Nephron progenitor cell (in vitro differentiated cells): Measurements from ENCODE around the gene GOLGA8Q.
A peak's percentile ranks its signal among the peaks of the same experiment; 100 is the strongest.
"Not testable (repeated sequence)": the region's sequence is repeated elsewhere in the genome, so short reads cannot be mapped to it uniquely, and the experiment has no call there.

Experiments used
- DNase-seq: peaks from one replicate; pipeline ENCODE4 v3.0.0; 2021
- H3K27ac Mint-ChIP-seq: 2 replicates; pipeline ENCODE4 v1.8.0; 2021; ENCODE audit warnings: mild to moderate bottlenecking, moderate library complexity, mixed read lengths
- H3K27me3 Mint-ChIP-seq: 2 replicates; pipeline ENCODE4 v1.8.0; 2021; ENCODE audit warnings: mild to moderate bottlenecking, low read depth, mixed read lengths; ENCODE audit not compliant: poor library complexity
- H3K36me3 Mint-ChIP-seq: 2 replicates; pipeline ENCODE4 v1.8.0; 2021; ENCODE audit warnings: low read depth, mixed read lengths
- H3K4me1 Mint-ChIP-seq: 2 replicates; pipeline ENCODE4 v1.8.0; 2021; ENCODE audit warnings: mixed read lengths
- H3K4me3 Mint-ChIP-seq: 2 replicates; pipeline ENCODE4 v1.8.0; 2021; ENCODE audit warnings: mild to moderate bottlenecking, moderate library complexity, mixed read lengths
- H3K9me3 Mint-ChIP-seq: 2 replicates; pipeline ENCODE4 v1.8.0; 2021; ENCODE audit warnings: mild to moderate bottlenecking, moderate library complexity, mixed read lengths

The GOLGA8Q gene, protein sequence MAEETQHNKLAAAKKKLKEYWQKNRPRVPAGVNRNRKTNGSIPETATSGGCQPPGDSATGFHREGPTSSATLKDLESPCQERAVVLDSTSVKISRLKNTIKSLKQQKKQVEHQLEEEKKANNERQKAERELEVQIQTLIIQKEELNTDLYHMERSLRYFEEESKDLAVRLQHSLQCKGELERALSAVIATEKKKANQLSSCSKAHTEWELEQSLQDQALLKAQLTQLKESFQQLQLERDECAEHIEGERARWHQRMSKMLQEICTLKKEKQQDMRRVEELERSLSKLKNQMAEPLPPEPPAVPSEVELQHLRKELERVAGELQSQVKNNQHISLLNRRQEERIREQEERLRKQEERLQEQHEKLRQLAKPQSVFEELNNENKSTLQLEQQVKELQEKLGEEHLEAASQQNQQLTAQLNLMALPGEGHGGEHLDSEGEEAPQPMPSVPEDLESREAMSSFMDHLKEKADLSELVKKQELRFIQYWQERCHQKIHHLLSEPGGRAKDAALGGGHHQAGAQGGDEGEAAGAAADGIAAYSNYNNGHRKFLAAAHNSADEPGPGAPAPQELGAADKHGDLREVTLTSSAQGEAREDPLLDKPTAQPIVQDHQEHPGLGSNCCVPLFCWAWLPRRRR

DNA sequence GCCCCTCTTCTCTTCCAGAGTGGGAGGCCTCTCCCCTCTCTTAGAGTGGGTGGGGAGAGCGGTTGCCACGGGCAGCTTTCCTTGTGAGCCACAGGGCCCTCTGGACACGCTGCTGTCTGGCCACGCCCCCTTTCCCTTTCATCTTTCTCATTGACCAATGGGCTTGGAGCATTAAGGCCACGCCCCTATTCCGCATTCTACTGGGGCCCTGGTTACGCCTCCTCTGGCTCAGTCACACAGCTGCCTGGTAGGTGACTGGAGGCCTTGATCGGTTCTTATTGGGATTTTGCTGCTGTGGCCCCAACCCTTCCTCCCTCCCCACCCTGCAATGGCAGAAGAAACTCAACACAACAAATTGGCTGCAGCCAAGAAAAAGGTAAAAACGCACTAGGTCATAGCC is at the start of gene GOLGA8Q:
TSS of gene GOLGA8Q (plus strand) at position 301 of the 400 bp plus-strand sequence. CDS start at position 329, 28 bp downstream.
- not testable (repeated sequence) for H3K4me1 Mint-ChIP-seq, H3K27ac Mint-ChIP-seq, DNase-seq, H3K27me3 Mint-ChIP-seq, H3K4me3 Mint-ChIP-seq, H3K9me3 Mint-ChIP-seq, H3K36me3 Mint-ChIP-seq

DNA sequence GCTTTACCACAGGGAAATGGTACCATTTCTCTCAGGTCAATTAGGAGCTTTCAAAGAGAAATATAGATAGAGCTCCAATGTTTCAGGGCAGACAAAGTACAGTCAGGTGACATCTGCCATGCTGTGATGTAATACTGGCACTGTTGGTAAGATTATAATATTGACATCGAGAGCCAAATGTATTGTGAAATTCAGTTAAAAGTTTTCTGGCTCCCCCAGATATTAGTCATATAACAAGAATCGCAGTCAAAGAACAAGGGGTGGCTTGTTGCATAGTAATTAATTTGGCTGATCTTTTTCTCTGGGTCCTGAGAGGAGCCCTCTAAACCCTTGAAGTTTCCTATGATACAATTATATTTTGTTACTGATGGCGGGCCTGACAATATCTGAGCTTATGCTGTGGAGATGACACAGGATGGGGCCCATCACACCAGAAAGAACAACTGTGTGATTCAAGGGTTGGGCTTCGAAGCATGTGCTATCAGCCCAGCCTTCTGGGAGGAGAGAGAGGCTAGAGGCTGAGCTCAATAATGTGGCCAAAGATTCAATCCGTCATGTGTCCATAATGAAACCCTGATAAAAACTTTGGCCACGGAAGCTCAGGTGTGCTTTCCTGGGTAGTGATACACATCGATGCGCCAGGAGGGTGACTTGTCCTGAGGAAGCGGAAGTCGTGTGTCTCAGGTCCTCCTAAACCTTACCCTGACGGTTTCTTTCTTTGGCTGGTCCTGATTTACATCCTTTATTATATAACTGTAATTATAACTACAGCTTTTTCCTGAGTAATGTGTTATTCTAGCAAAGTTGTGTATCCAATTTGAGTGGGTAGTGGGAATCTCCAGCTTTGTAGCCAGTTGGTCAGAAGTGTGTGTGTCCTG is 48.7 kb upstream of the GOLGA8Q start:
- H3K4me1 Mint-ChIP-seq, H3K9me3 Mint-ChIP-seq, H3K4me3 Mint-ChIP-seq, DNase-seq, H3K27me3 Mint-ChIP-seq, H3K36me3 Mint-ChIP-seq, H3K27ac Mint-ChIP-seq: not testable (repeated sequence)

DNA sequence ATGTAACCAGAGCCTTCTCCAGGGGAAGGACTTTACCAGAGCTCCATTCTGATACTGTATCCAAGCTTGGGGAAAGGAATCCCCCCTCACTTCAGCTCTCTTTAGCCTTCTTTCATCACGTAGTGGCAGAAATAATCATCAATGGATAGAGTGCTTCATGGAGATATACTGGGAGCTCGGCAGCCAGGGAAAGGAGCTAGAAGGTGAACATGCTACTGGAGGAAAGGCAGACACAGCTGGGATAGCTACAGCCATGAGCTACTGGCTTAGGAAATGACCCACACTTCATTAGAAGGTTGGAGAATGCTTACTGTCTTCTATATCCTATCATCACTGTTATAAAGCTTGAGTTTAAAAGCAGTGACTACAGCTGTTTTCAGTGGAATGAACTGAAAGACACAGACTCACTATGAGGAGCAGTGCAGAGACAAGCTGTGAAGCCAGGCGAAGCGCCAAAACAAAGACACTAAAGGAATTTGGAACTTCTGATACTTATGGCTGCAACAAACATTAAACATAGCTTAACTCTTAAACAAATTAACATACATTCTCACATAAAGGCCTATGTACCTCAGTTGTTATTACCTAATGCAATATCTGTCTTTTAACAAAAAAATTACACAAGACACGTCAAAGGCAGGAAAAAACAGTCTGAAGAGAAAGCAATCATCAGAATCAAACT is 47.5 kb upstream of the GOLGA8Q start:
- H3K4me1 Mint-ChIP-seq, H3K9me3 Mint-ChIP-seq, H3K4me3 Mint-ChIP-seq, H3K27ac Mint-ChIP-seq, H3K27me3 Mint-ChIP-seq, H3K36me3 Mint-ChIP-seq, DNase-seq: not testable (repeated sequence)

DNA sequence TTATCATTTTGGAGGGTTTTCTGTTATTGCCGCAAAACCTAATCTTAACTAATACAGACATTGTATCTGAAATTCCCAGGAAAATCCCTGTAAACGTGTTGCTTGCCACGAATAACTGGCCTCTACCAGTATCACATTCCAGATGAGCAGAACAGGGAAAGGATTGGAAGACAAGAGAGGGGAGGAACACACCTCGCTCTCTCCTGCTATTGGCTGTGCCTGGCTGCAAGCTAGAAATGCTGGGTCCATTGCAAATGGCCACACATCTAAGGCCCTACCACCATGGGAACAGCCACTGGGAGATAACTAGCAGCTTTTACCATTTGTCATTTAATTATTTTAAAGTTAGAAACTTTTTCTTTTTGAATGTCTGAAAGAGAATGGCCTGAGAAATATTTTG is 37.3 kb upstream of the GOLGA8Q start:
- H3K27ac Mint-ChIP-seq, H3K36me3 Mint-ChIP-seq, H3K27me3 Mint-ChIP-seq, H3K9me3 Mint-ChIP-seq, H3K4me3 Mint-ChIP-seq, DNase-seq, H3K4me1 Mint-ChIP-seq: not testable (repeated sequence)

DNA sequence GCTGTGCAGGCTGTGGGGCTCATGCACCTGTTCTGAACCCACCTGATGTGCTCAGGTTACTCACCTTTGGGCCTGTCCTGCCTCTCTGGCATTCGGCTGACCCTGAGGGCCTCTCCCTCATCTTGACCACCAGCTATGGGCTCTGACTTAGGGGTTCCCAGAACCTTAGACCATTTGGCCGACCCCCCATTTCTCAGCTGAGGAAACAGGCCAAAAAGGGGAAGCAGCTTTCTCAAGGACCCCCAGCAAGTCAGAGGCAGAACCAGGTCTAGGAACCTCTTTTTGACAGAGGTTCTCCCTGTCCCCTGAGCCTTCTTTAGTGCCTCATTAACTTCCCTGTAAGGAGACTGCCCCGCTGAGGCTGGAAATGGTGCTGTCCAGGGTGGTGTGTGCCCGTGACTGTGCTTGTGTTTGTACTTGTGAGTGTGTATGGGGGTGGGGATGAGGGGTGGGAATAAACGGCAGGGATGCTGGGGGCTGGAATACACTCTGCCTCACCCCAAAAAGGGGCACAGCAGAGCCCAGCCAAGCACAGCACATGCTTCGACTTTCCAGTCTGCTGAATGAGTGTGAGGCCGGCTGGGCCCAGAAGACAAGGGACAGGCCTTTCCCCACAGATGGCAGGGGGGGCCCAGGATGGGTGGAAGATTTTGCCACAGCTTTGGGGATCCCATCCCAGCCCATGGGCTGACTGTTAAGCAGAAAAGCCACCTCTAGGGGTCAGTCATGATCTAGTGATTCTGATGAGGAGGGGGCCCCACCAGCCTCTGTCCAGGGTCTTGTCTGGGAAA is 28.2 kb upstream of the GOLGA8Q start:
- H3K4me3 Mint-ChIP-seq, DNase-seq, H3K27me3 Mint-ChIP-seq, H3K9me3 Mint-ChIP-seq, H3K36me3 Mint-ChIP-seq, H3K4me1 Mint-ChIP-seq, H3K27ac Mint-ChIP-seq: not testable (repeated sequence)

DNA sequence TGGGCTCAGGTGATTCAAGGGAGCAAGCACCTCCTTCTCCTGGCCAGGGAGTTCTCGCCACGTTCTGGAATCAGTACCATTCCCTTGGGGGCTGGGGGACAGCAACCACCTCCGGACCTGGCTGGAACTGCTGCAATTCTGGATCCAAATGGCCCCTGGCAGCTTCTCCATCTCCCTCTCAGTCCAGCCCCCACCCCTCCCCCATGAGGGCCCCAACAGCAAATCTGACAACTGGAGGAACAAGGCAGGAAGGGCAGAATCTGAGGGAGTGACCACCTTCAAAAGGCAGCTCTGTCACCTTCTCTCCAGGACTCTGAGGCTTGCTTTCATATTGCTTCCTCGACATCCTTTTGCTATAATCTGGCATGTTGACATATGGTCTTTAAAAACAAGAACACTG is 25.9 kb upstream of the GOLGA8Q start:
- not testable (repeated sequence) for H3K9me3 Mint-ChIP-seq, DNase-seq, H3K27ac Mint-ChIP-seq, H3K27me3 Mint-ChIP-seq, H3K36me3 Mint-ChIP-seq, H3K4me3 Mint-ChIP-seq, H3K4me1 Mint-ChIP-seq

DNA sequence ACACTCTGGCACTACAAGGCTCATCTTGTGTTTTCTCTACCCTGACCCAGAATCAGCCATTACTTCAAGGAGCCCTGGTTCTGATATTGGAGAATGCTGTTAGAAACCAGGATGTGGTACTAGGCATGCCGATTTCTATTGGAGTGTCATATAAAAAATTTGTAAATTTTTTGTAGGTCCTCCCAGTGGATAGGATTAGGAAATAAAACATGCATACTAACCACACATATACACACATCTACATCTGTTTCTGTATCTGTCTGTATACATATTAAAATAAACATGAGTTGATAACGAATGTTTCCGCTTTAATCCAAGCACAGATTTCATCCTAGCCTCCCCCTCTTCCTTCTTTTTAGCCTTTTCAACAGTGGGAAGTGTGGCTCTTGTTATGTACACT is 22.8 kb upstream of the GOLGA8Q start:
- not testable (repeated sequence) for H3K27me3 Mint-ChIP-seq, H3K36me3 Mint-ChIP-seq, H3K27ac Mint-ChIP-seq, H3K4me1 Mint-ChIP-seq, DNase-seq, H3K9me3 Mint-ChIP-seq, H3K4me3 Mint-ChIP-seq

DNA sequence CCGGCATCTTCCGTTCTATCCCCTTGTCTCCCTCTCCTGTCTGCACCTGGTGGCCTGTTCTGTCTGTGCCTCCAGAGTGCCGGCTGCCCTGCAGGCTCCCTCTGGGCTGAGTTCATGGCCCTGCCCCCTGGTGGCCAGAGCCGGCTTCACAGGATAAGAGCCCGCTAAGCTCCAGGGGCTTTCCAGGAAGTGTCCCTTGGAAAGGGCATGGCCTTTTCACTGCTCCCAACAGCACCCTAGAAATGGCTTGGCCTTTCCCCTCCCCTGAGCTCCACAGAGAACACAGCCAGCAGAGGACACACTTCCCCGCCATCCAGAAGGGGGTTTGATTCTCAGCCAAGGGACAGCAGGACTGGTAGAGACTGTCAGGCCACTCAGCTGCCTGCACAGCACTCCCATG is 15.1 kb downstream of the GOLGA8Q start:
- H3K4me1 Mint-ChIP-seq, H3K27ac Mint-ChIP-seq, H3K4me3 Mint-ChIP-seq, H3K9me3 Mint-ChIP-seq, H3K36me3 Mint-ChIP-seq, H3K27me3 Mint-ChIP-seq: not testable (repeated sequence)
- peak; percentile 13 for DNase-seq

DNA sequence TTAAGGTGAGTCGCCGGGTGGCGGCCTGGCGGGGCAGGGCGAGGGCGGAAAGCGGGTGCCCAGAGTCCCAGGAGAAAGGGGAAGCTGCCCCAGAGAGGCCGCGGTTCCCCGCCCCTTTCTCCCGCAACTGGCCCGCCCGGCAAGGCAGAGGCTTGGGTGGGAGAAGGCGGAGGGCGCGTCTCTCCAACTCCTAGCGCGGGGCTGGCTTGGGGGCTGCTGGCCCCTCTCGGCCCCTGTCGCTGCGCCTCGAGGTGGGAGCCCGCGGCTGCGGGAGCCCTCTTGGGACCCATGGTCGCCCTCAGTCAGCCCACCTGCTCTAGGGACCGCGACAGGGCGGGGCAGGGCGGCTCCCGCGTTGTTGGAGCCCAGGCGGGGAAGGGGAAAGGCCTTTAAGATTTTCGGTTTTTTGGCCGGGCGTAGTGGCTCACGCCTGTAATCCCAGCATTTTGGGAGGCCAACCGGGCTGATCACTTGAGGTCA is 21.2 kb downstream of the GOLGA8Q start:
- H3K9me3 Mint-ChIP-seq, DNase-seq, H3K27me3 Mint-ChIP-seq, H3K4me1 Mint-ChIP-seq, H3K36me3 Mint-ChIP-seq, H3K4me3 Mint-ChIP-seq, H3K27ac Mint-ChIP-seq: not testable (repeated sequence)

DNA sequence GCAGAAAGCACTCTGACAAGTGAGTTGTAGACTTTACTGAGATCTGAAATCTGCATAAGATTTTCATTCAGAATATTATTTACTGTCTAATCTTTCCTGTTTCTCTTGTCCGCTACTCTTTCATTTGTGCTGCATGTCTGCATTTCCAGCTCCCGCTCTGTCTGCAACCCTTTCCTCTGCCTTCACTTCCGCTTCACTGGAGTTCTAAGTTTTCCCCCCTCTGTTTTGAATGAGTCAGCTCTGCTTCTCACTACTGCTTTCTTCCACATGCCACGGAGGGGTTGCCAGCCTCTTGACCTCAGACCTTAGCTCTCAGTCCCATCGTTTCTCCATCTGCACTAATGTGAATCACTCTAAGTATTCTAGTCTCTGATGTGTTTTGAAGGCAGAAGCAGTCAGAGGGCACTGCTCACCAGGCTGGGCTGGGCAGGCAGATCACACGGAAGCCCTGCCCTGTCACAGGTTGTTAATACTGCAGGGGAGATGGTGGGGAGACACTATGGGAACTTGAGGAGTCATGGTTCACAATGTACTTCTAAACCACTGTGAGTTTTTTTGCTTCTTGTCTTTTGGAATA is 27.6 kb downstream of the GOLGA8Q start:
- not testable (repeated sequence) for DNase-seq, H3K27ac Mint-ChIP-seq, H3K27me3 Mint-ChIP-seq, H3K36me3 Mint-ChIP-seq, H3K4me3 Mint-ChIP-seq, H3K4me1 Mint-ChIP-seq, H3K9me3 Mint-ChIP-seq

DNA sequence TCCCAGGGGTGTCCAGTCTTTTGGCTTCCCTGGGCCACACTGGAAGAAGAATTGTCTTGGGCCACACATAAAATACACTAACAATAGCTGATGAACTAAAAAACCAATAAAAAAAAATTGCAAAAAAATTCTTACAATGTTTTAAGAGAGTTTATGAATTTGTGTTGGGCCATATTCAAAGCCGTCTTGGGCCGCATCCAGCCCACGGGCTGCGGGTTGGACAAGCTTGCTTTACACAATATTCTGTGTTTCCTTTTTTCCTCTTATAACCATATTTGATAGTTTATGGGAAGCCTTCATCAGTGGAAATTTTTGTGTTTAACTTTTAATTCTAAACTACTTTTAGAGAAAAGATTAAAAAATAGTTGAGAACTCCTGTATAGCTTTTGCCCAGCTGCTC is 28.9 kb downstream of the GOLGA8Q start:
- H3K27ac Mint-ChIP-seq, H3K4me1 Mint-ChIP-seq, H3K27me3 Mint-ChIP-seq, H3K36me3 Mint-ChIP-seq, DNase-seq, H3K9me3 Mint-ChIP-seq, H3K4me3 Mint-ChIP-seq: not testable (repeated sequence)
